Measurements from ENCODE around the gene ATF7IP2.
"Not testable (repeated sequence)": the region's sequence is repeated elsewhere in the genome, so short reads cannot be mapped to it uniquely, and the experiment has no call there.

The ATF7IP2 gene

DNA sequence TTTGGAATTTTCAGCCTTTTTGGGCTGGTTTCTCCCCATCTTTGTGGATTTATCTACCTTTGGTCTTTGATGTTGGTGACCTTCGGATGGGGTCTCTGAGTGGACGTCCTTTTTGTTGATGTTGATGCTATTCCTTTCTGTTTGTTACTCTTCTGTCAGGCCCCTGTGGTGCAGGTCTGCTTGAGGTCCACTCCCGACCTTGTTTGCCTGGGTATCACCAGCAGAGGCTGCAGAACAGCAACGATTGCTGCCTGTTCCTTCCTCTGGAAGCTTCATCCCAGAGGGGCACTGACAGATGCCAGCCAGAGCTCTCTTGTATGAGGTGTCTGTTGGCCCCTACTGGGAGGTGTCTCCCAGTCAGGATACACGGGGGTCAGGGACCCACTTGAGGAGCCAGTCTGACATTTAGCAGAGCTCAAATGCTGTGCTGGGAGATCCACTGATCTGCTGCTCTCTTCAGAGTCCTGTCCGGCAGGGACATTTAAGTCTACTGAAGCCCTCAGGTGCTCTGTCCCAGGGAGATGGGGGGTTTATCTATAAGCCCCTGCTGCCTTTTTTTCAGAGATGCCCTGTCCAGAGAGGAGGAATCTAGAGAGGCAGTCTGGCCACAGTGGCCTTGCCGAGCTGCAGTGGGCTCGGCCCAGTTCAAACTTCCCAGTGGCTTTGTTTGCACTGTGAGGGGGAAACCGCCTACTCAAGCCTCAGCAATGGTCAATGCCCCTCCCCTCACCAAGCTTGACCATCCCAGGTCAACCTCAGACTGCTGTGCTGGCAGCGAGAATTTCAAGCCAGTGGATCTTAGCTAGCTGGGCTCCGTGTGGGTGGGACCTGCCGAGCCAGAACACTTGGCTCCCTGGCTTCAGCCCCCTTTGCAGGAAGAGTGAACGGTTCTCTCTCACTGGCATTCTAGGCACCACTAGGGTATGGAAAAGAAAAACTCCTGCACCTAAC, 66.6 kb downstream of the ATF7IP2 start:
- DNase-seq (ENCODE audit: low spot score): not testable (repeated sequence)

DNA sequence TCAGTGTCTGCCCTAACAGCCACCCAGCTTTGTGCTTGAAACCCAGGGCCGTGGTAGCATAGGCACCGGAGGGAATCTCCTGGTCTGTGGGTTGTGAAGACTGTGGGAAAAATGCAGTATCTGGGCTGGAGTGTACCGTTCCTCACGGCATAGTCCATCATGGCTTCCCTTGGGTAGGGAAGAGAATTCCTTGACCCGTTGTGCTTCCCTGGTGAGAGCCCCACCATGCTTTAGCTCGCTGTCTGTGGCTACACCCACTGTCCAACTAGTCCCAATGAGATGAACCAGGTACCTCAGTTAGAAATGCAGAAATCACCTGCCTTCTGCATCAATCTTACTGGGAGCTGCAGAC, 67.3 kb downstream of the ATF7IP2 start:
- no peak for DNase-seq (ENCODE audit: low spot score)

- DNase-seq (ENCODE audit: low spot score): no peak
These were observed 80.0 kb downstream of the ATF7IP2 start for GRCh38 chr16:10465821-10466220.

DNA sequence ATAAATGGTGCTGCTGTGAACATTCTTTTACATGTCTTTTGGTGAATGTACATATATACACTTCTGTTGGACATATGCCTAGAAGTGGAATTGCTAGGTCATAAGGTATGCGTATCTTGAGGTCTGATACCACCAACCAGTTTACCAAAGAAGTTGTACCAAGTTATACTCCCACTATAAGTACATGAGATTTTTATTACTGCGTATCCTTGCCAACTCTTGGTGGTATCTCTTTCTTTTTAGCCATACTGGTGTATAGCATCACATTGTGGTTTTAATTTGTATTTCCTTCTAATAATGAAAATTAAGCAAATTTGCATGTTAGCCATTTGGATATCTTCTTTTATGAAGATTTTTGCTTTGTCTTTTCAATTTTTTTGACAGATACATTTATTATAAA, 80.5 kb downstream of the ATF7IP2 start:
- no peak for DNase-seq (ENCODE audit: low spot score)

DNA sequence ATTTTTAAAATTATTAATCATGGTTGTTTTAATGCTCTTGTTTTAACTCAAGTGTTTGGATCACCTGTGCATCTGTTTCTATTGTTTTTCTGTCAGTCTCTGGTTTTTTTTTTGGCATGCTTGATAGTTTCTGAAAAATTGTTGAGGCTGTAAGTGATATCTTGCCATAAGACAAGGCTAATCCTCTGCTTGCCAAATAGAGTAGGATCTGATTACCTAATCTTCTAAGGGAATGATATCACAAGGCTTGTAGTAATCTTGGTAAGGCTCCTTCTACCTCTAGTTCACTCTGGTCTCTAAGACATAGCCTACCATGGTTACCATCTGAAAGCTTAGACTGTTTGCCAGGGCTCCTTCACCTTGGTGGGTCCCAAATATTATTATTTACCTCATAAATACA, 81.0 kb downstream of the ATF7IP2 start:
- DNase-seq (ENCODE audit: low spot score): no peak

- not testable (repeated sequence) for DNase-seq (ENCODE audit: low spot score)
These were observed 90.8 kb downstream of the ATF7IP2 start for GRCh38 chr16:10476636-10477035.

DNA sequence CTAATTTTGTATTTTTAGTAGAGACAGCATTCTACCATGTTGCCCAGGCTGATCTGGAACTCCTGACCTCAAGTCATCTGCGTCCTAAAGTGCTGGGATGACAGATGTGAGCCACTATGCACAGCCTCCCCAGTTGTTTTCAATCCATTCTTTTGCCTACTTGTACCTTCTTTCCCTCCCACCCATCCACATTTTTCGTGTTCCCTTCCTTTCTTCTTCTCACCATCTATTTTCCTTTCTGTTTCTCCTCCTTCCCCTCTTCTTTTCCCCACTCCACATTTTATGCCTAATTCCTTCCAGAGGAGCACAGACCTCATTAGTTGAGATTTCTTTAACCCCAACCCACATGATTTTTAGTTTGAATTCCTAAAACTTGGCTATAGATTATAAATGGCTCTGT, 94.3 kb downstream of the ATF7IP2 start:
- DNase-seq (ENCODE audit: low spot score): no peak

- DNase-seq (ENCODE audit: low spot score): no peak
These were observed 99.3 kb downstream of the ATF7IP2 start for GRCh38 chr16:10485159-10485558.

- no peak for DNase-seq (ENCODE audit: low spot score)
These were observed 100.0 kb downstream of the ATF7IP2 start for GRCh38 chr16:10485698-10486382.

GRCh38 chr16:10490141-10490540, 104.3 kb downstream of the ATF7IP2 start:
- no peak for DNase-seq (ENCODE audit: low spot score)

GRCh38 chr16:10493276-10493675, 107.4 kb downstream of the ATF7IP2 start:
- DNase-seq (ENCODE audit: low spot score): no peak

GRCh38 chr16:10494343-10495030, 108.6 kb downstream of the ATF7IP2 start:
- no peak for DNase-seq (ENCODE audit: low spot score)

- no peak for DNase-seq (ENCODE audit: low spot score)
These were observed 109.1 kb downstream of the ATF7IP2 start for GRCh38 chr16:10495031-10495345.

DNA sequence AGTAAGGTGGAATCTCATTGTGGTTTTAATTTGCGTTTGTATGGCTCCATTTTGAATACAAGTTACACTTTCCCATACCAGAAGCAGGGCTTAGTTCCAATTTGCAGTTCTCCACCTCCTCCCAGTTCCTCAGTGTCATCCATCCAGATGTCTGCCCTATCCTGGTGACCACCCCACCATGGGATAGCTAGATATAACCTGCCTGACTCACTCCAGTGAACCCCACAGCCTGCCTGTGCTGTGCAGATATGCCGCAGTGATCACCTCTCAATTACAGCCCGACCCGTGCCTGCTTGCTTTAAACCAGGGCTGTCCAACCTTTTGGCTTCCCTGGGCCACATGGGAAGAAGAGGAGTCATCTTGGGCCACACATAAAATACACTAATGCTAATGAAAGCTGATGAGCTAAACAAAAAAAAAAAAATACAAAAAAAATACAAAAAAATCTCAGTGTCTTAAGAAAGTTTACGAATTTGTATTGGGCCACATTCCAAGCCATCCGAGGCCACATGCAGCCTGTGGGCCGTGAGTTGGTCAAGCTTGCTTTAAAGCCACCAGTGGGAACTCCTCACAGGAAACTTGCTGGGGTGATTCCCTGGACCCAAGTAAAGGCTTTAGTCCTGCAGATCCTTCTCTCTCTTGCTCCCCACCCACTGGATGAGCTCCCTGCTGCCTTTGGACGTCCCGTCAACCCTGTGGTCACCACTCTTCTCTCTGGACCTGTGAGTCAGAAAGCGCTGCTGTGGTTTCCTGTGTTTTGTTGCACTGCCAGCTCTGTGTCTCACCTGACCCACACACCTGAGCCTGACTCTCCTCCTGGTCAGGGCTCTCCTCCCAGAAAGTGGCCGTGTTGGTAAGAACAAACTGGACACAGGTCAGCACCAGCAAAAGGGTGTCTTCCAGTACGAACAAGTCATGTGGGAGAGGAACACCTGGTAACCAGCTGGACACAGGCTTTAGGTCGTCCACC, 111.6 kb downstream of the ATF7IP2 start:
- DNase-seq (ENCODE audit: low spot score): no peak

GRCh38 chr16:10500582-10500981, 114.7 kb downstream of the ATF7IP2 start:
- DNase-seq (ENCODE audit: low spot score): no peak

DNA sequence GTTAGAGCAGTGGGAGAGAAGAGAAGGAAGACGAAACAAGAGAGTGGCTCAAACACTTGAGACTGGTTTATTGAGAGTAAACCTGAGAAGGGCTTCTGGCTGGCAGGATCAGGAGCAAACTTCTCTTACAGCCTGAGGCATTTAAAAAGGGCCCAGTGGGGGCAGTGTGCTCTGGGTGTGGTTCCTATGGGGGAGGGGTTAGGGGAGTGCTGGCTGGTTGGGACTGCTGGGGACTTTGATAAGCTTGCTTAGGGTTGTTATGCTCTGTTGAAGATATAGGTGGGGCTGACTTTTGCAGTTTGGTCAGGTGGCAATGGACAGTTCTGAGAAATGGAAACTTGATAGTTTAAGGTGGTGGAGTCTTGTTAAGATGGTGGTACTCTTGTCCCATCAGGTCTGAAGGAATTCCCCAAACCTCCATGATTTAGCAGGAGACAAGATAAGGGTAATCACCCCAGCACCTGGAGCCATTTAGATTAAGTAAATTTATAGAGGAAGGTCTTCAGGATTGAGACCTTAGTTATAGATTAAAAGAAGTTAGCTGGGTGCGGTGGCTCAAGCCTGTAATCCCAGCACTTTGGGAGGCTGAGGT, 115.3 kb downstream of the ATF7IP2 start:
- DNase-seq (ENCODE audit: low spot score): no peak

- DNase-seq (ENCODE audit: low spot score): no peak
These were observed 116.9 kb downstream of the ATF7IP2 start for GRCh38 chr16:10502776-10503175.

DNA sequence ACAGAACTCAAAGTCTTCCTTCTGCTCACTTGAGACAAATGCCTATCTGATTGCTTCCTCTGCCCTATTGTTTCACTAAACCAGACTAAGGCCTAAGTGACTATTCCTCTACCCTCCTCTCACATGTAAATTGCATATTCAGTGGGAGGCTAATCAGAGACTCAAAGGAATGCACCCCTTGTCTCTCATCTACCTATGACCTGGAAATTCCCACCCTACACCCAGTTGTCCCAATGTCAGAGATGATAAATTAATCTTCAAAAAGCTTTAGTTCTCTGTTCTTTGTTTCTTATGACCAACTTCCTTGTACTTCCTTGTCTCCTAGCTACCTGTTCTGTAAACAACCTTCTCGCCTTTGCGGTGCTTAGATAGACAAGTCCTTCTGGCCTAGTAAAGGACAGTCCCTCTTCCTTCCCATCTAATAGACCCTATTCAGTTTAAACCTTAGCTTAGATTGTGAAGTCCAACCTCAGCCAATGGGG, 118.6 kb downstream of the ATF7IP2 start:
- no peak for DNase-seq (ENCODE audit: low spot score)

- DNase-seq (ENCODE audit: low spot score): not testable (repeated sequence)
These were observed 119.4 kb downstream of the ATF7IP2 start for GRCh38 chr16:10505286-10505685.

DNA sequence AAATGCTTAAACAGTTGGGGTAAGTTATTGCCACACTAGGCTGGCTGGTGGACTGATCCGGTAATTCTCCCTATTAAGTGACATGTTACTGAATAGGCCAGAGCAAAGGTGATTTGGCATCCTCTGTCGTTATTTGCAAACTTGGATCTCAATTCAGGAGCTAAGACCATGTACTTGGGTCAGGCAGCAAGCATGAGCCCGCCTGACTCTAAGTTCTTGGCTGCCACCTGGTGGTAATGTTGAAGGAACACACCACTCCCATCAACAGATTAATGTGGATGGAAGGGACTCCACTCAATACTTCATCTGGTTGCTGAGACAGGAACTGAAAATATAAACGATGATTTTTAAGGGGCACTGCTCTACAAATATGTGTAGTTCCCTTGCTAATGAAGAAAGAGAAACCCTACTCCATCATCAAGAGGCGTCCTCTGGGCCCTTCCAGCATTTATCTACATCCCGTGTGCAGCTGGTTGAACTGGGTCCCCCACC, 123.7 kb downstream of the ATF7IP2 start:
- peak; percentile 94 for DNase-seq (ENCODE audit: low spot score)

GRCh38 chr16:10510279-10510678, 124.4 kb downstream of the ATF7IP2 start:
- no peak for DNase-seq (ENCODE audit: low spot score)

Data from Ammon's horn (tissue), 1 donor.